Fibroblast of the aortic adventitia (primary cell): ENCODE measurements around the gene MAPT. TPM values are rescaled to one million over a fixed set of nuclear protein-coding genes. Genes with fewer than 3 reads are reported as not detected.

ENCODE experiments used
- DNase-seq: peaks from one replicate; pipeline ENCODE4 v3.0.0-alpha.2; 2010; ENCODE audit warnings: low read depth
- H3K4me3 ChIP-seq: 2 replicates; pipeline ENCODE4 v1.5.1; 2011; ENCODE audit warnings: low read depth, mild to moderate bottlenecking, control low read depth, low read length, moderate library complexity
- total RNA-seq: library from RNA; depleted of rRNA; stranded (reverse); fragments of >200 nt; gene quantifications from 2 replicates; pipeline ENCODE4 v1.2.3, GENCODE V29; 2012; ENCODE audit warnings: low replicate concordance
- TF ChIP-seq, protein P1 (sequence below): IDR thresholded peaks from 2 replicates; pipeline ENCODE4 v1.5.1; 2011; ENCODE audit warnings: mild to moderate bottlenecking, low read length, control low read depth, inconsistent platforms; ENCODE audit not compliant: insufficient read depth

MAPT gene
- total RNA-seq, 1 donor: 0.54 TPM

DNA sequence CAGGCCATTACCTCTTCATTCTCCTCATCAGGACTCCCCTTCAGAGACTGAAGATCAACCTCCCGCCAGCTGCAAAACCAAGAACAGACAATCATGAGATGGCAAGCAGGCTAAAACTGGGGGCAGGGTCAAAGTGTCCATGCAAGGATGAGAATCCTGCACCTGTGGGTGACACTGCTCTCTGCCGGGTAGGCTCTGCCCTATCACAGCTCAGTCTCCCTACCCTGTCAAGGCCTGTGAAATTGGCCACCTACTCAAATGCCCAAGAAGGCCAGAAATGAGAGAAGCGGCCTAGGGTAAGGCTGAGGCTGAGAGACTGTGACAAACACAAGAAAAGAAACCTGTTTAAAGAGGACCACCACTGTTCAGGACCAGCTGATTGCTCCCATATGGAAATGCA, 139.0 kb downstream of the MAPT start:
- TF ChIP-seq, protein P1, sequence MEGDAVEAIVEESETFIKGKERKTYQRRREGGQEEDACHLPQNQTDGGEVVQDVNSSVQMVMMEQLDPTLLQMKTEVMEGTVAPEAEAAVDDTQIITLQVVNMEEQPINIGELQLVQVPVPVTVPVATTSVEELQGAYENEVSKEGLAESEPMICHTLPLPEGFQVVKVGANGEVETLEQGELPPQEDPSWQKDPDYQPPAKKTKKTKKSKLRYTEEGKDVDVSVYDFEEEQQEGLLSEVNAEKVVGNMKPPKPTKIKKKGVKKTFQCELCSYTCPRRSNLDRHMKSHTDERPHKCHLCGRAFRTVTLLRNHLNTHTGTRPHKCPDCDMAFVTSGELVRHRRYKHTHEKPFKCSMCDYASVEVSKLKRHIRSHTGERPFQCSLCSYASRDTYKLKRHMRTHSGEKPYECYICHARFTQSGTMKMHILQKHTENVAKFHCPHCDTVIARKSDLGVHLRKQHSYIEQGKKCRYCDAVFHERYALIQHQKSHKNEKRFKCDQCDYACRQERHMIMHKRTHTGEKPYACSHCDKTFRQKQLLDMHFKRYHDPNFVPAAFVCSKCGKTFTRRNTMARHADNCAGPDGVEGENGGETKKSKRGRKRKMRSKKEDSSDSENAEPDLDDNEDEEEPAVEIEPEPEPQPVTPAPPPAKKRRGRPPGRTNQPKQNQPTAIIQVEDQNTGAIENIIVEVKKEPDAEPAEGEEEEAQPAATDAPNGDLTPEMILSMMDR: no peak
- no peak overlapping the region for H3K4me3 ChIP-seq

DNA sequence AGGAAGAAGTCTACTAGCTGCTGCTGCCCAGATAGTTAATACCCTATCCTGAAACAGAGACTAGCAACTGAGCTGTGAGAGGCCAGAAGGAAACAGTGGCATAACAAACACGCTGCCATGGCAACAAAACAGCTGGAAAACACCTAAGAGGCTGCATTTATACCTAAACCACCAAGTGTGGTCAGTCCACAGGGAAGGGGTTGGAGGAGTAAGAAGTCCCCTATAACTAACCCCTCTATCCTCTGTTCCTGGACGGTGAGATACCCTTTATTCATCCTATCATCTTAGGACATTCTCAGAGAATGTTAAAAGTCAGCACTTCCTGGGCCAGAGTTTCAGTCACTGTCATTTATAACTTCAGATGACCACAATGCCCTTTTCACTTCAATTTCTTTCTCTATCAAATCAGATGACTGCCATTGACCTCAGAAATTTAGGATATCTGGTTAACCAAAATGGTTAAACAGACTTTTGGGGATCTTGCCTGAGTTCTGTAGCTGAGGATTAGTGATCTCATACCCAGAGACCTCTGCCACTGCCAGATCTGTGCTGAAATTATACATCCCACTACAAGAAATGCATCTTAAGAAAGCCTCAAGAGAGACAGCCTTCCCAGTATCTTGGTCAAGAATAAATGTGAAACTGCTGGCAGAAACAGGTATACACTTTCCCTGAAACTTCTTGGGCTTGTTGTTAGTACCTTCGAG, 140.9 kb downstream of the MAPT start:
- TF ChIP-seq, protein P1: no peak
- DNase-seq: no peak
- H3K4me3 ChIP-seq: no peak overlapping the region

More for the DNA sequence above, 139.0 kb downstream of the MAPT start:
- no peak for DNase-seq

DNA sequence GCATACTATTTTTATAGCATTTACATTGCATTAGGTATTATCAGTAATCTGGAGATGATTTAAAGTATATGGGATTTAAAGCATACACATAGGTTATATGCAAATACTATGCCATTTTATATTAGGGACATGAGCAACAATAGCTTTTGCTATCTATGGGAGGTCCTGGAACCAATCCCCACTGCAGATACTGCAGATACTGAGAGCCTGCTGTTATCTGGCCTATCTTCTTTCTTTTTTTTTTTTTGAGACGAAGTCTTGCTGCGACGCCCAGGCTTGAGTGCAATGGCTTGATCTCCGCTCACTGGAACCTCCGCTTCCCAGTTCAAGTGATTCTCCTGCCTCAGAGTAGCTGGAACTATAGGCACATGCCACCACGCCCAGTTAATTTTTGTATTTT, 142.1 kb downstream of the MAPT start:
- no peak for DNase-seq
- H3K4me3 ChIP-seq: no peak overlapping the region
- TF ChIP-seq, protein P1: no peak

DNA sequence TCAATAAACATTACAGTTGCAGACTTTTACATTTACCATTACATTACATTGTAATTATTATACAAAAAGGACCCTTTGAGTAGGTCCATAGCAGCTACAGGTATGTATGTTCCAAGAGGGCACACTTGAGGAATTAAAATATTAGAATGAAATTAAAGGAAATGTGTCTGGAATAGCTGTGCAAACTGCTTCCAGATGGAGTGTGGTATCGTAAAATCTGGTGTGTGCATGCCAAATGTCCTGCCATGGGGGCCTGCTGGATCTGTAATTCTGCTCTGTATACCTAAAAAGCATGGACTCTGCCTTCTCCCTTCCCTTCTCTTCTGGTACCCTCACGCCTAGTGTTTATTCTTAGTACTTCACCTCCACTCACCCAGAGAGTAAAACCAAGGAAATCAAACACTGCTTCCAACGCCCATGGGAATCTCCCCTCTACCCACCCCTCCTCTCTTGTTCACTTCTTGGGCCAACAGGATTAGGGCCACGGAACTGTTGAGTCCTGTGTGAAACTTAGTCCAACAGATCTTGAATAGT, 143.4 kb downstream of the MAPT start:
- no peak overlapping the region for H3K4me3 ChIP-seq
- TF ChIP-seq, protein P1: no peak
- DNase-seq: no peak

DNA sequence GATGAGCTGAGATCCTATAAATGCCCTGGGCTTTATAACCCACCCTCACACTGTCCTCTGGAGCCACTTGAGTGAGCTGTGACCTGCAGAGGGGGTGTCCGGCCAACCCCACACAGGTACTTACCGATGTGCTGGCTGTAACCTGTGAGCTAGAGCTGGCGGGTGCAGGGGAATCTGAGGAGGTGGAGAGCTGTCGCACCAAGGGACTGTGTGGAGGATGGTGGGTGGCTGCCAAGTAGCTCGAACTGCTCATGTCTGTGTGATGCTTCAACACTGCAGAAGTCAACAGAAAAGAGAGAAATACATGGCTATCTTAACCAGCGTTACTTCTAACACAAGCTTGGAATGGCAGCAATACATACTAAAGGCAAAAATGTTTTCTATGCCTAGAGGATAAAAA, 144.1 kb downstream of the MAPT start:
- TF ChIP-seq, protein P1: no peak
- no peak for DNase-seq
- no peak overlapping the region for H3K4me3 ChIP-seq

DNA sequence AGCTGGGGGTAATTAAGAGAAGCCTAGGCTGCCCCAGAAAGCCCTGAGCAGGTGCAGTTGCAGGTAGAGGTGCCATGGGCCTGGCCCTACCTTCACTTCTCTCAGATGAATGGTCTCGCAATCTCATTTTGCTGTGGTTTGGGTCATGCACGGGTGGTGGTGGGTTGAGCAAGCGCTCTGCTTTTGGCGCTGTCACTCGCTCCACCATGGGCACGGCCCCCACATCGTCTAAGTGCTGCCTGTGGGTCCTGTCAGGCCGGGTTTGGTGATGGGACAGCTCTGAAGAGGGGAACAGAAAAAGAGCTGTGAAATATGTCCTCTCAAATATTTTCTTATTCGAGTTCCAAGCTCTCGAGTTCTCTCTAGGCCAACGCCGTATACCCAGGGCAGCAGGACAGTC, 144.6 kb downstream of the MAPT start:
- no peak for DNase-seq
- TF ChIP-seq, protein P1: no peak
- no peak overlapping the region for H3K4me3 ChIP-seq
